GM12878 (cell line): ENCODE data around the gene SHROOM3. TPM values are rescaled to one million over a fixed set of nuclear protein-coding genes. Genes with fewer than 3 reads are reported as not detected.

Experiments
- ATAC-seq: fragments of 200-7000 bp; cut with Tn5 transposase; 3 replicates; pipeline ENCODE4 v1.9.1; 2020; ENCODE audit warnings: mild to moderate bottlenecking, moderate library complexity
- BruUV-seq: library from RNA; stranded (reverse); fragments of 400-500 nt; replicated peaks from 2 replicates; lab custom pipeline; 2021; lab: Mats Ljungman, UMichigan
- CTCF ChIA-PET: fragments of 300-600 bp; sonication (Branson Sonifier 250); formaldehyde crosslinking; extraction: SDS; loops from one replicate; lab custom pipeline; 2021; ENCODE audit warnings: inconsistent platforms; lab: Yijun Ruan, JAX
- POLR2A ChIA-PET: fragments of 350-600 bp; formaldehyde crosslinking; extraction: SDS; loops from one replicate; lab custom pipeline; 2021; ENCODE audit warnings: inconsistent platforms; lab: Charles Lee
- RAD21 ChIA-PET: fragments of 300-600 bp; sonication (Branson Sonifier 250); formaldehyde crosslinking; loops from one replicate; lab custom pipeline; 2023; ENCODE audit warnings: antibody characterized with exemption; ENCODE audit not compliant: unreplicated experiment; lab: Charles Lee
- SMC1A ChIA-PET: fragments of 300-600 bp; sonication (Branson Sonifier 250); formaldehyde crosslinking; loops from one replicate; lab custom pipeline; 2023; ENCODE audit not compliant: unreplicated experiment, uncharacterized antibody; lab: Charles Lee
- DNase-seq: peaks from one replicate; pipeline ENCODE4 v3.0.0-alpha.2; 2011; ENCODE audit warnings: low read depth, low spot score
- FAIRE-seq: peaks from 3 replicates; lab custom pipeline; 2011; peaks lifted over from hg19 to GRCh38; lab: Jason Lieb, UNC
- H2AFZ ChIP-seq: 2 replicates; pipeline ENCODE4 v1.6.0; 2011; ENCODE audit warnings: low read depth, low read length, control low read depth; ENCODE audit not compliant: control insufficient read depth
- H3K27ac ChIP-seq: 2 replicates; pipeline ENCODE4 v1.5.1; 2011; ENCODE audit warnings: control low read depth; ENCODE audit not compliant: control insufficient read depth, insufficient read depth
- H3K27me3 ChIP-seq, 2 experiments: replicated peaks in 1 of 2; 2 replicates each; pipeline versions ENCODE4 v1.6.0 to v1.6.1; 2011; ENCODE audit warnings: low read length in 1 of 2; ENCODE audit not compliant: control insufficient read depth in 2 of 2, insufficient read depth in 2 of 2
- H3K36me3 ChIP-seq, 2 experiments: 2 replicates each; pipeline ENCODE4 v1.5.1; 2011; ENCODE audit warnings: low read length in 1 of 2; ENCODE audit not compliant: control insufficient read depth in 2 of 2, insufficient read depth in 2 of 2
- H3K4me1 ChIP-seq: 2 replicates; pipeline ENCODE4 v1.6.1; 2011; ENCODE audit warnings: mild to moderate bottlenecking, low read length, moderate library complexity, mixed read lengths; ENCODE audit not compliant: control insufficient read depth, insufficient read depth
- H3K4me2 ChIP-seq: 2 replicates; pipeline ENCODE4 v1.6.0; 2011; ENCODE audit warnings: control low read depth; ENCODE audit not compliant: control insufficient read depth, insufficient read depth
- H3K4me3 ChIP-seq: fragments of 200-600 bp; sonication (generic); 2 replicates; pipeline ENCODE4 v1.5.1; 2016
- H3K79me2 ChIP-seq: 2 replicates; pipeline ENCODE4 v1.6.0; 2011; ENCODE audit warnings: low read length; ENCODE audit not compliant: control insufficient read depth, insufficient read depth
- H3K9ac ChIP-seq: 2 replicates; pipeline ENCODE4 v1.8.0; 2011; ENCODE audit warnings: low read length, control low read depth, mixed read lengths; ENCODE audit not compliant: control insufficient read depth, insufficient read depth
- H3K9me3 ChIP-seq: replicated peaks from 3 replicates; pipeline ENCODE4 v1.5.1; 2011; ENCODE audit warnings: mild to moderate bottlenecking, low read length; ENCODE audit not compliant: control insufficient read depth, insufficient read depth
- H4K20me1 ChIP-seq: 2 replicates; pipeline ENCODE4 v1.6.0; 2011; ENCODE audit not compliant: control insufficient read depth, insufficient read depth
- DPF2 ChIP-seq: fragments of 450-650 bp; IDR thresholded peaks from 2 replicates; pipeline ENCODE4 v1.6.1; 2017; ENCODE audit warnings: mild to moderate bottlenecking
- ESRRA ChIP-seq: IDR thresholded peaks from 2 replicates; pipeline ENCODE4 v1.6.1; 2012; ENCODE audit warnings: mild to moderate bottlenecking, low read length, improper control_type of control experiment
- ETV6 ChIP-seq, 2 experiments: fragments of 450-650 bp in 1 of 2; IDR thresholded peaks in 1 of 2; conservative IDR thresholded peaks in 1 of 2; 2 replicates each; pipeline ENCODE4 v1.6.1; 2014; ENCODE audit warnings: antibody characterized with exemption in 1 of 2, borderline replicate concordance in 1 of 2, low read depth in 1 of 2, mild to moderate bottlenecking in 1 of 2, moderate library complexity in 1 of 2
- FOXK2 ChIP-seq: fragments of 450-650 bp; IDR thresholded peaks from 2 replicates; pipeline ENCODE4 v1.6.1; 2017; ENCODE audit warnings: mild to moderate bottlenecking, moderate library complexity
- FOXM1 ChIP-seq: IDR thresholded peaks from 2 replicates; pipeline ENCODE4 v1.6.1; 2012; ENCODE audit warnings: low read depth, mild to moderate bottlenecking, inconsistent platforms, low read length, moderate library complexity
- LARP7 ChIP-seq: fragments of 450-650 bp; IDR thresholded peaks from 2 replicates; pipeline ENCODE4 v1.6.1; 2017; ENCODE audit warnings: mild to moderate bottlenecking
- MEF2A ChIP-seq: IDR thresholded peaks from 2 replicates; pipeline ENCODE4 v1.6.1; 2011; ENCODE audit warnings: low read depth, mild to moderate bottlenecking, low read length, moderate library complexity; ENCODE audit not compliant: insufficient read depth
- MTA3 ChIP-seq: IDR thresholded peaks from 2 replicates; pipeline ENCODE4 v1.6.1; 2012; ENCODE audit warnings: low read length, inconsistent platforms, borderline replicate concordance
- RCOR1 ChIP-seq: conservative IDR thresholded peaks from 2 replicates; pipeline ENCODE4 v1.6.1; 2012; ENCODE audit warnings: low read depth, low read length, improper control_type of control experiment
- SPI1 ChIP-seq: IDR thresholded peaks from 2 replicates; pipeline ENCODE4 v1.6.1; 2011; ENCODE audit warnings: low read depth, mild to moderate bottlenecking, low read length, moderate library complexity, borderline replicate concordance; ENCODE audit not compliant: insufficient read depth
- SUZ12 ChIP-seq: fragments of 200-600 bp; sonication (generic); IDR thresholded peaks from one replicate; pipeline ENCODE4 v1.6.1; 2018; ENCODE audit warnings: antibody characterized with exemption, mild to moderate bottlenecking; ENCODE audit not compliant: unreplicated experiment
- TBL1XR1 ChIP-seq: IDR thresholded peaks from 2 replicates; pipeline ENCODE4 v1.6.1; 2012; ENCODE audit warnings: low read depth, low read length, improper control_type of control experiment
- WGBS: methylation state at CpG from one replicate; pipeline ENCODE4 v1.1.6; 2016; ENCODE audit warnings: low lambda C conversion rate; ENCODE audit not compliant: insufficient replicate concordance, insufficient coverage; ENCODE audit errors: missing lambda C conversion rate; 5-methylcytosine and 5-hydroxymethylcytosine counted together
- in situ Hi-C: fragments of 300-500 bp; cut with MboI; formaldehyde crosslinking; loops from 9 replicates; pipeline ENCODE4 v1.14.3; 2018; ENCODE audit warnings: mixed read lengths
- intact Hi-C: fragments of 100-400 bp; cut with micrococcal nuclease; formaldehyde crosslinking; loops from one replicate; pipeline ENCODE4 v1.14.2; 2022; ENCODE audit not compliant: unreplicated experiment
- polyA plus RNA-seq, 11 experiments: library from polyadenylated mRNA; depleted of rRNA in 4 of 11; unstranded in 6 of 11; stranded (reverse) in 5 of 11; fragments of >200 nt; fragmentation: Nextera tagmentation in 4 of 11; fragmentation: Illumina TruSeq in 1 of 11; extraction: Ambion mirVana in 4 of 11; extraction: Trizol in 1 of 11; gene quantifications; 1 replicate in 1 of 11; 2 replicates in 10 of 11; pipeline versions ENCODE4 v1.2.1 to v1.2.3, GENCODE V29; 2011 to 2016; ENCODE audit warnings: inconsistent platforms in 2 of 11, missing spikeins in 2 of 11, low read depth in 1 of 11
- total RNA-seq, 4 experiments: library from RNA; depleted of rRNA in 3 of 4; stranded (reverse); fragments of >200 nt in 3 of 4; fragmentation: Illumina TruSeq in 1 of 4; extraction: Trizol in 1 of 4; gene quantifications; 2 replicates each; pipeline versions ENCODE4 v1.2.1 to v1.2.3, GENCODE V29; 2013 to 2021
- TF ChIP-seq, protein P1 (sequence below): fragments of 450-650 bp; IDR thresholded peaks from 2 replicates; pipeline ENCODE4 v1.6.1; 2018; ENCODE audit warnings: mild to moderate bottlenecking, low read depth, moderate library complexity; ENCODE audit not compliant: partially characterized antibody
- TF ChIP-seq, protein P2 (sequence below): IDR thresholded peaks from 2 replicates; pipeline ENCODE4 v1.6.1; 2012; ENCODE audit warnings: mild to moderate bottlenecking, low read depth, low read length

SHROOM3 gene
- total and polyA plus RNA-seq, 10 of the 15 experiments (the other 5 are each of a cell fraction or from before 2014, with no cell fraction given): under 0.01 to 0.29 (median 0.08) TPM; not detected in 1

DNA sequence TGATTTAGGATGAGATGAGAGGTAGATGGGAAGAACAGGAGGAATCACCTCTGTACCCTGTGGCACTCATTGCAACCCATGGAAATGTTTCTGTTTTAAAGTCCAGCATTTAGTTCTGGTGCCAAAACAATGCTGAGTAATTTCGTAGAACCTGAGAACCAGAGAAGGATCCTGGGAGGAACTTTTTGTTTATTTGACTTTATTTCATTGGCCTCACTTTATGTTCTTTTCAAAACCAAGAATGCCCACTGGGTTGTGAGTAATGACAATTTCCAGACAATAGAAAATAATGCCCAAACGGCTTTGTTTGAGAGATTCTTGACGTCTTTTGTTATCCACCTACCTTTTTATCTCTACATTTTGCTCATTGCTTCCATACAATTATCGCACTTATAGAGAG is 111.3 kb downstream of the SHROOM3 start:
- no peak for DNase-seq
- H2AFZ ChIP-seq: no peak overlapping the region
- H3K9me3 ChIP-seq: peaks cover 2% of the 10 kb centered on the region
- 48% methylated on average over 4 of the region's 4 CpGs for WGBS
- ChIA-PET SMC1A (no interaction called here), CTCF (no interaction called here), POLR2A (no interaction called here), RAD21 (no interaction called here)
- TF ChIP-seq MEF2A: no peak
- TF ChIP-seq, protein P1, sequence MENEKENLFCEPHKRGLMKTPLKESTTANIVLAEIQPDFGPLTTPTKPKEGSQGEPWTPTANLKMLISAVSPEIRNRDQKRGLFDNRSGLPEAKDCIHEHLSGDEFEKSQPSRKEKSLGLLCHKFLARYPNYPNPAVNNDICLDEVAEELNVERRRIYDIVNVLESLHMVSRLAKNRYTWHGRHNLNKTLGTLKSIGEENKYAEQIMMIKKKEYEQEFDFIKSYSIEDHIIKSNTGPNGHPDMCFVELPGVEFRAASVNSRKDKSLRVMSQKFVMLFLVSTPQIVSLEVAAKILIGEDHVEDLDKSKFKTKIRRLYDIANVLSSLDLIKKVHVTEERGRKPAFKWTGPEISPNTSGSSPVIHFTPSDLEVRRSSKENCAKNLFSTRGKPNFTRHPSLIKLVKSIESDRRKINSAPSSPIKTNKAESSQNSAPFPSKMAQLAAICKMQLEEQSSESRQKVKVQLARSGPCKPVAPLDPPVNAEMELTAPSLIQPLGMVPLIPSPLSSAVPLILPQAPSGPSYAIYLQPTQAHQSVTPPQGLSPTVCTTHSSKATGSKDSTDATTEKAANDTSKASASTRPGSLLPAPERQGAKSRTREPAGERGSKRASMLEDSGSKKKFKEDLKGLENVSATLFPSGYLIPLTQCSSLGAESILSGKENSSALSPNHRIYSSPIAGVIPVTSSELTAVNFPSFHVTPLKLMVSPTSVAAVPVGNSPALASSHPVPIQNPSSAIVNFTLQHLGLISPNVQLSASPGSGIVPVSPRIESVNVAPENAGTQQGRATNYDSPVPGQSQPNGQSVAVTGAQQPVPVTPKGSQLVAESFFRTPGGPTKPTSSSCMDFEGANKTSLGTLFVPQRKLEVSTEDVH: no peak
- TF ChIP-seq LARP7: no peak
- TF ChIP-seq SPI1: no peak
- TF ChIP-seq FOXM1: no peak
- no peak for TF ChIP-seq DPF2
- TF ChIP-seq ESRRA: no peak
- TF ChIP-seq RCOR1: no peak
- TF ChIP-seq FOXK2: no peak
- TF ChIP-seq SUZ12: no peak
- TF ChIP-seq TBL1XR1: no peak
- no peak for TF ChIP-seq ETV6 (conservative IDR thresholded peaks at IDR 0.05 in 1 of 2, IDR thresholded peaks at IDR 0.05 in 1 of 2; ENCODE audit: borderline replicate concordance in 1 of 2, low read depth in 1 of 2)
- TF ChIP-seq, protein P2, sequence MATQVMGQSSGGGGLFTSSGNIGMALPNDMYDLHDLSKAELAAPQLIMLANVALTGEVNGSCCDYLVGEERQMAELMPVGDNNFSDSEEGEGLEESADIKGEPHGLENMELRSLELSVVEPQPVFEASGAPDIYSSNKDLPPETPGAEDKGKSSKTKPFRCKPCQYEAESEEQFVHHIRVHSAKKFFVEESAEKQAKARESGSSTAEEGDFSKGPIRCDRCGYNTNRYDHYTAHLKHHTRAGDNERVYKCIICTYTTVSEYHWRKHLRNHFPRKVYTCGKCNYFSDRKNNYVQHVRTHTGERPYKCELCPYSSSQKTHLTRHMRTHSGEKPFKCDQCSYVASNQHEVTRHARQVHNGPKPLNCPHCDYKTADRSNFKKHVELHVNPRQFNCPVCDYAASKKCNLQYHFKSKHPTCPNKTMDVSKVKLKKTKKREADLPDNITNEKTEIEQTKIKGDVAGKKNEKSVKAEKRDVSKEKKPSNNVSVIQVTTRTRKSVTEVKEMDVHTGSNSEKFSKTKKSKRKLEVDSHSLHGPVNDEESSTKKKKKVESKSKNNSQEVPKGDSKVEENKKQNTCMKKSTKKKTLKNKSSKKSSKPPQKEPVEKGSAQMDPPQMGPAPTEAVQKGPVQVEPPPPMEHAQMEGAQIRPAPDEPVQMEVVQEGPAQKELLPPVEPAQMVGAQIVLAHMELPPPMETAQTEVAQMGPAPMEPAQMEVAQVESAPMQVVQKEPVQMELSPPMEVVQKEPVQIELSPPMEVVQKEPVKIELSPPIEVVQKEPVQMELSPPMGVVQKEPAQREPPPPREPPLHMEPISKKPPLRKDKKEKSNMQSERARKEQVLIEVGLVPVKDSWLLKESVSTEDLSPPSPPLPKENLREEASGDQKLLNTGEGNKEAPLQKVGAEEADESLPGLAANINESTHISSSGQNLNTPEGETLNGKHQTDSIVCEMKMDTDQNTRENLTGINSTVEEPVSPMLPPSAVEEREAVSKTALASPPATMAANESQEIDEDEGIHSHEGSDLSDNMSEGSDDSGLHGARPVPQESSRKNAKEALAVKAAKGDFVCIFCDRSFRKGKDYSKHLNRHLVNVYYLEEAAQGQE: no peak
- TF ChIP-seq MTA3: no peak
- no peak overlapping the region for H3K27ac ChIP-seq
- intact Hi-C loops (no loop called here), in situ Hi-C loops (no loop called here)
- peaks cover 0 to 2% of the 10 kb centered on the region in 2 experiments; a peak in 2 of 4 replicates for H3K27me3 ChIP-seq
- no peak for FAIRE-seq
- H3K9ac ChIP-seq: no peak overlapping the region
- no TSS peak for BruUV-seq
- no peaks in the 10 kb centered on the region; the same call in 1 of the 2 replicates for H3K4me1 ChIP-seq
- no peaks in the 10 kb centered on the region for H3K79me2 ChIP-seq
- ATAC-seq: no peak
- H3K4me3 ChIP-seq: no peak overlapping the region
- no peak overlapping the region for H3K4me2 ChIP-seq
- H3K36me3 ChIP-seq: no peaks in the 10 kb centered on the region
- no peaks in the 10 kb centered on the region for H4K20me1 ChIP-seq
